Chondrocyte (in vitro differentiated cells): ENCODE results near the gene SLC26A8. TPM values are rescaled to one million over a fixed set of nuclear protein-coding genes. Genes with fewer than 3 reads are reported as not detected.

Source experiments
- DNase-seq: peaks from one replicate; pipeline ENCODE4 v3.0.0; 2021; ENCODE audit warnings: mixed read lengths, low spot score
- H3K27ac Mint-ChIP-seq: one replicate; pipeline ENCODE4 v1.8.0; 2021; ENCODE audit warnings: mild to moderate bottlenecking, moderate library complexity, mixed read lengths; ENCODE audit not compliant: unreplicated experiment
- H3K27me3 Mint-ChIP-seq: 2 replicates; pipeline ENCODE4 v1.8.0; 2021; ENCODE audit warnings: low read depth, mixed read lengths
- H3K36me3 Mint-ChIP-seq: 2 replicates; pipeline ENCODE4 v1.8.0; 2021; ENCODE audit warnings: low read depth, mixed read lengths
- H3K4me1 Mint-ChIP-seq: 2 replicates; pipeline ENCODE4 v1.8.0; 2021; ENCODE audit warnings: low read depth, mild to moderate bottlenecking, mixed read lengths
- H3K4me3 Mint-ChIP-seq: one replicate; pipeline ENCODE4 v1.8.0; 2021; ENCODE audit warnings: mild to moderate bottlenecking, moderate library complexity, mixed read lengths; ENCODE audit not compliant: unreplicated experiment
- H3K9me3 Mint-ChIP-seq: 2 replicates; pipeline ENCODE4 v1.8.0; 2021; ENCODE audit warnings: low read depth, mixed read lengths
- CTCF ChIP-seq: fragments of 200-600 bp; sonication (generic); IDR thresholded peaks from 2 replicates; pipeline ENCODE4 v1.5.0; 2021; ENCODE audit warnings: antibody characterized with exemption, mild to moderate bottlenecking, moderate library complexity
- long read RNA-seq: library from polyadenylated mRNA; stranded (forward); transcript quantifications from one replicate; pipeline ENCODE4 v2.0.0, GENCODE V29; 2021
- total RNA-seq: library from RNA; stranded (reverse); gene quantifications from 3 replicates; pipeline ENCODE4 v1.2.1, GENCODE V29; 2021

Gene SLC26A8, protein sequence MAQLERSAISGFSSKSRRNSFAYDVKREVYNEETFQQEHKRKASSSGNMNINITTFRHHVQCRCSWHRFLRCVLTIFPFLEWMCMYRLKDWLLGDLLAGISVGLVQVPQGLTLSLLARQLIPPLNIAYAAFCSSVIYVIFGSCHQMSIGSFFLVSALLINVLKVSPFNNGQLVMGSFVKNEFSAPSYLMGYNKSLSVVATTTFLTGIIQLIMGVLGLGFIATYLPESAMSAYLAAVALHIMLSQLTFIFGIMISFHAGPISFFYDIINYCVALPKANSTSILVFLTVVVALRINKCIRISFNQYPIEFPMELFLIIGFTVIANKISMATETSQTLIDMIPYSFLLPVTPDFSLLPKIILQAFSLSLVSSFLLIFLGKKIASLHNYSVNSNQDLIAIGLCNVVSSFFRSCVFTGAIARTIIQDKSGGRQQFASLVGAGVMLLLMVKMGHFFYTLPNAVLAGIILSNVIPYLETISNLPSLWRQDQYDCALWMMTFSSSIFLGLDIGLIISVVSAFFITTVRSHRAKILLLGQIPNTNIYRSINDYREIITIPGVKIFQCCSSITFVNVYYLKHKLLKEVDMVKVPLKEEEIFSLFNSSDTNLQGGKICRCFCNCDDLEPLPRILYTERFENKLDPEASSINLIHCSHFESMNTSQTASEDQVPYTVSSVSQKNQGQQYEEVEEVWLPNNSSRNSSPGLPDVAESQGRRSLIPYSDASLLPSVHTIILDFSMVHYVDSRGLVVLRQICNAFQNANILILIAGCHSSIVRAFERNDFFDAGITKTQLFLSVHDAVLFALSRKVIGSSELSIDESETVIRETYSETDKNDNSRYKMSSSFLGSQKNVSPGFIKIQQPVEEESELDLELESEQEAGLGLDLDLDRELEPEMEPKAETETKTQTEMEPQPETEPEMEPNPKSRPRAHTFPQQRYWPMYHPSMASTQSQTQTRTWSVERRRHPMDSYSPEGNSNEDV
- 0.15 TPM in 1 of 3 replicates, not detected in the others for total RNA-seq
- long read RNA-seq, result 0 reads

GRCh38 chr6:36023996-36024795 is at the start of gene SLC26A8:
Gene SLC26A8, minus strand, starts transcription at chr6:36024641. Its CDS starts 4,934 bp downstream, at chr6:36019707.
- Mint-ChIP-seq H3K36me3 (no peaks in the 10 kb centered on the region), H3K4me1 (peaks cover 16% of the 10 kb centered on the region), H3K27ac (no peak within 1 kb of the TSS), H3K27me3 (peaks cover 4% of the 10 kb centered on the region), H3K4me3 (no peak within 1 kb of the TSS), H3K9me3 (no peaks in the 10 kb centered on the region)
- no peak for TF ChIP-seq CTCF
- no peak for DNase-seq

GRCh38 chr6:36073587-36073986 is 49.1 kb upstream of the SLC26A8 start:
- H3K27me3 Mint-ChIP-seq, result no peaks in the 10 kb centered on the region
- TF ChIP-seq CTCF, result no peak
- H3K4me3 Mint-ChIP-seq, result no peak overlapping the region
- peaks cover 8% of the 10 kb centered on the region for H3K4me1 Mint-ChIP-seq
- H3K9me3 Mint-ChIP-seq, result no peaks in the 10 kb centered on the region
- peaks cover 8% of the 10 kb centered on the region for H3K36me3 Mint-ChIP-seq
- DNase-seq, result no peak
- H3K27ac Mint-ChIP-seq, result no peak overlapping the region

DNA sequence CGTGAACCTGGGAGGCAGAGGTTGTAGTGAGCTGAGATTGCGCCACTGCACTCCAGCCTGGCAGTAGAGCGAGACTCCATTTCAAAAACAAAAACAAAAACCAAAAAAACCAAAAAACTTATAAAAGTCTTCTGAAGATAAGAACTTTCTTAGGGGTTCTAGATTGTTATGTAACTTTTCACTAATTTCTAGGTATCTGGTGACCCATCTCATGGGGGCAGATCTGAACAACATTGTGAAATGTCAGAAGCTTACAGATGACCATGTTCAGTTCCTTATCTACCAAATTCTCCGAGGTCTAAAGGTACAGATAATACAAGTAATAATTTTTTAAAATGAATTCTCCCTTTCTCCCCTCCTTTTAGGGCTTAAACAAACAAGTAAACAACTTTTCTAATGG is 48.2 kb upstream of the SLC26A8 start:
- Mint-ChIP-seq H3K27me3 (no peaks in the 10 kb centered on the region), H3K4me1 (peaks cover 11% of the 10 kb centered on the region), H3K27ac (no peak overlapping the region), H3K36me3 (peaks cover 8% of the 10 kb centered on the region), H3K9me3 (no peaks in the 10 kb centered on the region), H3K4me3 (no peak overlapping the region)
- TF ChIP-seq CTCF, result no peak
- DNase-seq, result no peak

DNA sequence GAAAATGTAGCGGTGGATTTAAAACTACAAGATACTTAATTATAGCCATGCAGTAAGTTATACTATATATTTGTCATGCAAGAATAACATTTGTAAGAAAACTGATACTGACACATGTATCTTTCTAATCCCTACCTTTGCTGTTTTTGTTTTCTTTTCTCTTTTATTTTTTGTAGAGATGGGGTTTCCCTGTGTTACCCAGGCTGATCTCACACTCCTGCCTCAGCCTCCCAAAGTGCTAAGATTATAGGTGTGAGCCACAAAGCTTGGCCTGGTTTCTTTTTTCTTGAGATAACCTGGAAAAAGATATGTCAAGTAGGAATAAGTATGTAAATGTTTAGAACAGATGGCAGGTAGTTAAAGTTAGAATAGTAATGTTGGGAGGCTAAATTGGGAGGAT is 47.3 kb upstream of the SLC26A8 start:
- Mint-ChIP-seq H3K9me3 (no peaks in the 10 kb centered on the region), H3K4me1 (peaks cover 18% of the 10 kb centered on the region)

More for the DNA sequence above, 47.3 kb upstream of the SLC26A8 start:
- no peak overlapping the region for H3K4me3 Mint-ChIP-seq
- H3K27me3 Mint-ChIP-seq, result no peaks in the 10 kb centered on the region
- TF ChIP-seq CTCF, result no peak
- H3K27ac Mint-ChIP-seq, result no peak overlapping the region
- DNase-seq, result no peak
- H3K36me3 Mint-ChIP-seq, result peaks cover 6% of the 10 kb centered on the region
